Measurements from ENCODE around the gene TEX9. TPM values are rescaled to one million over a fixed set of nuclear protein-coding genes. Genes with fewer than 3 reads are reported as not detected.

Gene TEX9
- total RNA-seq, 6 donors from 2014 or later: 1.6 to 36.4 (median 6.8) TPM

DNA sequence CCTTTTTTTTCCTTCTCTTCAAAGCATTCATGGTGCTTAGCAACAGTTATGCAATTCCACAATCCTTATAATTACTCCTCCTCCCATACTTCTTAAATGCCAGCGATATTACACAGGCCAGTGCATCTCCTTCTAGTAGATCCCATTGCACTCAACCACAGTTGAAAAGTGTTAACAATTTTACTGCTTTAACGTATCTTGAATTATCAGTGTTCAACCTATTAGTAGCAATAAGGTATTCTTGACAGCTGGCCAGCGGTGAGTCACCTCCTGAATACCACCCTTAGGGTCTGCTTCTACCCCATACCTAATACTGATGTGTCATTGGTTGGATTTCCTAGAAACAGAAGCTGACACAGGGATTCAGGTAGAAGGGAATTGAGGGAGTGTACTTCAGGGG is 24.0 kb upstream of the TEX9 start:
- Histone ChIP-seq H3K4me3 (no peak overlapping the region), H3K27ac (no peak overlapping the region), H3K36me3 (no peaks in the 10 kb centered on the region), H3K27me3 (no peaks in the 10 kb centered on the region), H3K4me1 (no peaks in the 10 kb centered on the region), H3K9me3 (no peaks in the 10 kb centered on the region)
- no peak for ATAC-seq (ENCODE audit: low FRiP score in 2 of 2)
- WGBS, 2 donors: 85 to 94% methylated on average over 3 of the region's 3 CpGs
- DNase-seq: no peak
- TF ChIP-seq POLR2A (IDR thresholded peaks at IDR 0.05): no peak
- TF ChIP-seq EP300 (IDR thresholded peaks at IDR 0.05): no peak
- TF ChIP-seq POLR2AphosphoS5 (IDR thresholded peaks at IDR 0.05): no peak
- TF ChIP-seq, protein P1, sequence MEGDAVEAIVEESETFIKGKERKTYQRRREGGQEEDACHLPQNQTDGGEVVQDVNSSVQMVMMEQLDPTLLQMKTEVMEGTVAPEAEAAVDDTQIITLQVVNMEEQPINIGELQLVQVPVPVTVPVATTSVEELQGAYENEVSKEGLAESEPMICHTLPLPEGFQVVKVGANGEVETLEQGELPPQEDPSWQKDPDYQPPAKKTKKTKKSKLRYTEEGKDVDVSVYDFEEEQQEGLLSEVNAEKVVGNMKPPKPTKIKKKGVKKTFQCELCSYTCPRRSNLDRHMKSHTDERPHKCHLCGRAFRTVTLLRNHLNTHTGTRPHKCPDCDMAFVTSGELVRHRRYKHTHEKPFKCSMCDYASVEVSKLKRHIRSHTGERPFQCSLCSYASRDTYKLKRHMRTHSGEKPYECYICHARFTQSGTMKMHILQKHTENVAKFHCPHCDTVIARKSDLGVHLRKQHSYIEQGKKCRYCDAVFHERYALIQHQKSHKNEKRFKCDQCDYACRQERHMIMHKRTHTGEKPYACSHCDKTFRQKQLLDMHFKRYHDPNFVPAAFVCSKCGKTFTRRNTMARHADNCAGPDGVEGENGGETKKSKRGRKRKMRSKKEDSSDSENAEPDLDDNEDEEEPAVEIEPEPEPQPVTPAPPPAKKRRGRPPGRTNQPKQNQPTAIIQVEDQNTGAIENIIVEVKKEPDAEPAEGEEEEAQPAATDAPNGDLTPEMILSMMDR (IDR thresholded peaks at IDR 0.05): no peak

DNA sequence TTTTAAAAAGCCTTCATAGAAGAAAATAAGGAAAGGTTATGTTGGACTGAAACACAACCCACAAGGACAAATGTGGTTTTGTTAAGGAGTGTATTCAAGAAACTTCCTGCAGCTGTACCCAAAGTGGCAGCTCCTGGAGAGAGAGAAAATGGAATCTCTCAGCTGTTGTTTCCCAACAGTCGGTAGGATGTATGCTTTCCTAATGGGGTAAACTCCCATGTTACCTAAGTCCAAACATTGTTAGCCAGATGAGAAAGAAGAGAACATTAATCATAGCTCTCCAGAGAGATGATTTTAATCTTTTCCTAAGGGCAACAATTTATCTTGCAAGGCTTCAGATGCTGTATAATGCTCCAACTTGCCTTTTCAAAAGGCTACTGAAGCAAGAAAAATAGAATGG is 22.6 kb upstream of the TEX9 start:
- H3K36me3 ChIP-seq: no peaks in the 10 kb centered on the region
- H3K27me3 ChIP-seq: no peaks in the 10 kb centered on the region
- H3K4me1 ChIP-seq: no peaks in the 10 kb centered on the region
- TF ChIP-seq POLR2A (IDR thresholded peaks at IDR 0.05): no peak
- TF ChIP-seq, protein P1 (IDR thresholded peaks at IDR 0.05): no peak
- TF ChIP-seq POLR2AphosphoS5 (IDR thresholded peaks at IDR 0.05): no peak
- no peak for TF ChIP-seq EP300 (IDR thresholded peaks at IDR 0.05)
- WGBS, 2 donors: 25 to 52% methylated on average over 1 of the region's 1 CpG
- no peak for ATAC-seq (ENCODE audit: low FRiP score in 2 of 2)
- no peak for DNase-seq
- H3K4me3 ChIP-seq: no peak overlapping the region
- no peak overlapping the region for H3K27ac ChIP-seq
- no peaks in the 10 kb centered on the region for H3K9me3 ChIP-seq

DNA sequence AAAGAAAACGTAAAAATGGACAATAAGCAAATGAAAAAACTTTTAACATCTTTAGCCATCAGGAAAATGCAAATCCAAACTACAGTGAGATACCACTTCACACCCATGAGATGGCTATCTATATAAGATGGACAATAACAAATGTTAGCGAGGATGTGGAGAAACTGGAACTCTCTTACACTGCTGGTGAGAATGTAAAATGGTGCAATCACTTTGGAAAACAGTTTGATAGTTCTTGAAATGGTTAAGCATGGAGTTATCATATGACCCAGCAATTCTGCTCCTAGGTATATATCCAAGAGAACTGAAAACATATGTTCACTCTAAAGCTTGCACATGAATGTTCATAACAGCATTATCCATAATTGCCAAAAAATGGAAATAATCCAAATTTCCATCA is 21.3 kb upstream of the TEX9 start:
- TF ChIP-seq POLR2A (IDR thresholded peaks at IDR 0.05) (no peak), POLR2AphosphoS5 (IDR thresholded peaks at IDR 0.05) (no peak), EP300 (IDR thresholded peaks at IDR 0.05) (no peak)
- TF ChIP-seq, protein P1 (IDR thresholded peaks at IDR 0.05): no peak
- 81 to 86% methylated on average over 2 of the region's 2 CpGs for WGBS, 2 donors
- Histone ChIP-seq H3K27me3 (no peaks in the 10 kb centered on the region), H3K4me1 (no peaks in the 10 kb centered on the region), H3K36me3 (no peaks in the 10 kb centered on the region), H3K9me3 (no peaks in the 10 kb centered on the region), H3K27ac (no peak overlapping the region), H3K4me3 (no peak overlapping the region)
- ATAC-seq (ENCODE audit: low FRiP score in 2 of 2): no peak
- DNase-seq: no peak

DNA sequence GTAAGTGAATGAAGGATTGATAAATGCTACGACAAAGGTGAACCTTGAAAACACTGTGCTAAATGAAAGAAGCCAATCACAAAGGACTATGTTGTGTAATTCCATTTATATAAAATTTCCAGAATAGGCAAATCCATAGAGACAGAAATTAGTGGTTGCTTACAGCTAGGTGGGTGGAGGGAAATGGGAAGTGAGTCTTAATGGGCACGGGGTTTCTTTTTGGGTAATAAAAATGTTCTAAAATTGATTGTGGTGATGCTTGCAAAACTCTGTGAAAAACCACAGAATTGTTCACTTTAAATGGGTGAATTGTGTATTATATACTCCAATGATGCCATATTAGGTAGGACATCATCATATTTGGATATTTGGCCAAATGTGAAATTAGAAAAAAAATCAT is 20.9 kb upstream of the TEX9 start:
- no peaks in the 10 kb centered on the region for H3K27me3 ChIP-seq
- H3K9me3 ChIP-seq: no peaks in the 10 kb centered on the region
- H3K27ac ChIP-seq: no peak overlapping the region
- no peaks in the 10 kb centered on the region for H3K36me3 ChIP-seq
- H3K4me1 ChIP-seq: no peaks in the 10 kb centered on the region
- ATAC-seq (ENCODE audit: low FRiP score in 2 of 2): no peak
- no peak for DNase-seq
- WGBS, 2 donors: 76 to 77% methylated on average over 2 of the region's 2 CpGs
- no peak overlapping the region for H3K4me3 ChIP-seq
- TF ChIP-seq POLR2AphosphoS5 (IDR thresholded peaks at IDR 0.05) (no peak), POLR2A (IDR thresholded peaks at IDR 0.05) (no peak), EP300 (IDR thresholded peaks at IDR 0.05) (no peak)
- TF ChIP-seq, protein P1 (IDR thresholded peaks at IDR 0.05): no peak

DNA sequence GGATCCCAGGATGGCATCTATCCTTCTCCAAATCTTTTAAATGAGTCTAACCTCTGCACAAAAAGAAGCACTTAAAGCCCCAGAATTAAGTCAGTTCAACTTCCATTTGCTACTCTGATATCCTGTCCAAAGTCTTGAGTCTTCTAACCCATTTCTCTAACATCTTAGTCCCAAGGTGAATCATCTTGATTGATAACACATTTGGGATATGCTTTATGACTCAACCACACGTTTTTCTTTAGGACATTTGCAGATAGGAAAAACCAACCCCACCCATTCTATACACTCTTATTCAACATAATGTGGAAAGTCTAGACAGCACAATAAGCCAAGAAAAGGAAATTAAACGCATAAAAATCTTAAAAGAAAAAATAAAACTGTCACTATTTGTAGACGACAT is 18.8 kb upstream of the TEX9 start:
- no peak overlapping the region for H3K27ac ChIP-seq
- 73 to 78% methylated on average over 3 of the region's 3 CpGs for WGBS, 2 donors
- DNase-seq (no peak), ATAC-seq (ENCODE audit: low FRiP score in 2 of 2) (no peak)
- TF ChIP-seq POLR2A (IDR thresholded peaks at IDR 0.05) (no peak), EP300 (IDR thresholded peaks at IDR 0.05) (no peak), POLR2AphosphoS5 (IDR thresholded peaks at IDR 0.05) (no peak)
- TF ChIP-seq, protein P1 (IDR thresholded peaks at IDR 0.05): no peak
- no peaks in the 10 kb centered on the region for H3K36me3 ChIP-seq
- no peaks in the 10 kb centered on the region for H3K9me3 ChIP-seq
- no peak overlapping the region for H3K4me3 ChIP-seq
- no peaks in the 10 kb centered on the region for H3K27me3 ChIP-seq
- H3K4me1 ChIP-seq: no peaks in the 10 kb centered on the region
